ENCODE measurements around the gene CTIF. TPM values are rescaled to one million over a fixed set of nuclear protein-coding genes. Genes with fewer than 3 reads are reported as not detected.

Gene CTIF
- total RNA-seq, 6 donors from 2014 or later: 32.1 to 62.4 (median 47.8) TPM

GRCh38 chr18:48514786-48515185, 24.0 kb upstream of the CTIF start:
- Histone ChIP-seq H3K27me3 (no peaks in the 10 kb centered on the region), H3K36me3 (no peaks in the 10 kb centered on the region), H3K4me3 (no peak overlapping the region), H3K27ac (no peak overlapping the region), H3K9me3 (no peaks in the 10 kb centered on the region), H3K4me1 (no peaks in the 10 kb centered on the region)
- 87 to 88% methylated on average over 10 to 11 of the region's 11 CpGs for WGBS, 2 donors
- no peak for ATAC-seq (ENCODE audit: low FRiP score in 2 of 2)
- DNase-seq: peak in 1 of 2 donors; percentile 34
- TF ChIP-seq EP300 (IDR thresholded peaks at IDR 0.05) (no peak), POLR2AphosphoS5 (IDR thresholded peaks at IDR 0.05) (no peak), POLR2A (IDR thresholded peaks at IDR 0.05) (no peak)
- TF ChIP-seq, protein P1, sequence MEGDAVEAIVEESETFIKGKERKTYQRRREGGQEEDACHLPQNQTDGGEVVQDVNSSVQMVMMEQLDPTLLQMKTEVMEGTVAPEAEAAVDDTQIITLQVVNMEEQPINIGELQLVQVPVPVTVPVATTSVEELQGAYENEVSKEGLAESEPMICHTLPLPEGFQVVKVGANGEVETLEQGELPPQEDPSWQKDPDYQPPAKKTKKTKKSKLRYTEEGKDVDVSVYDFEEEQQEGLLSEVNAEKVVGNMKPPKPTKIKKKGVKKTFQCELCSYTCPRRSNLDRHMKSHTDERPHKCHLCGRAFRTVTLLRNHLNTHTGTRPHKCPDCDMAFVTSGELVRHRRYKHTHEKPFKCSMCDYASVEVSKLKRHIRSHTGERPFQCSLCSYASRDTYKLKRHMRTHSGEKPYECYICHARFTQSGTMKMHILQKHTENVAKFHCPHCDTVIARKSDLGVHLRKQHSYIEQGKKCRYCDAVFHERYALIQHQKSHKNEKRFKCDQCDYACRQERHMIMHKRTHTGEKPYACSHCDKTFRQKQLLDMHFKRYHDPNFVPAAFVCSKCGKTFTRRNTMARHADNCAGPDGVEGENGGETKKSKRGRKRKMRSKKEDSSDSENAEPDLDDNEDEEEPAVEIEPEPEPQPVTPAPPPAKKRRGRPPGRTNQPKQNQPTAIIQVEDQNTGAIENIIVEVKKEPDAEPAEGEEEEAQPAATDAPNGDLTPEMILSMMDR (IDR thresholded peaks at IDR 0.05): no peak

DNA sequence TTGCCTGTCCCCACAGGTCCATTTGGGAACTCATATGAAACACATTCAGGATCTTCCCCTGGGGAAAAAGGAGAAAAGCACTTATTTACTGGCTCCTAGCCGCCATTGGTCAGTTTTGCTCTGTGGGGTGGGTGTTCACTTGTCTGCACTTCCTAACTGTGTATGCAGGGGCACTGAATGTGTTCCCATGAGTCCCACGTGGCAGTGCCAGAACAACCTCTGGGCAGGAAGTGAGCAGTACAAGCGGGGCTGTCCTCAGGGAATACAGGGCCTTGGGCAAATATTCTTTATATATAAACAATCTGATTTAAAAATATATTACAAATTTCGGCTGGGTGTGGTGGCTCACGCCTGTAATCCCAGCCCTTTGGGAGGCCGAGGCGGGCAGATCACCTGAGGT, 21.8 kb upstream of the CTIF start:
- Histone ChIP-seq H3K9me3 (no peaks in the 10 kb centered on the region), H3K27ac (no peak overlapping the region), H3K4me1 (no peaks in the 10 kb centered on the region), H3K4me3 (no peak overlapping the region), H3K27me3 (no peaks in the 10 kb centered on the region), H3K36me3 (no peaks in the 10 kb centered on the region)
- TF ChIP-seq, protein P1 (IDR thresholded peaks at IDR 0.05): no peak
- TF ChIP-seq POLR2AphosphoS5 (IDR thresholded peaks at IDR 0.05) (no peak), EP300 (IDR thresholded peaks at IDR 0.05) (no peak), POLR2A (IDR thresholded peaks at IDR 0.05) (no peak)
- no peak for DNase-seq
- no peak for ATAC-seq (ENCODE audit: low FRiP score in 2 of 2)
- 82 to 94% methylated on average over 7 of the region's 7 CpGs for WGBS, 2 donors

GRCh38 chr18:48519431-48520100, 19.3 kb upstream of the CTIF start:
- DNase-seq (no peak), ATAC-seq (ENCODE audit: low FRiP score in 2 of 2) (no peak)
- Histone ChIP-seq H3K36me3 (no peaks in the 10 kb centered on the region), H3K4me3 (no peak overlapping the region), H3K27me3 (no peaks in the 10 kb centered on the region), H3K27ac (no peak overlapping the region), H3K9me3 (no peaks in the 10 kb centered on the region), H3K4me1 (no peaks in the 10 kb centered on the region)
- TF ChIP-seq EP300 (IDR thresholded peaks at IDR 0.05): no peak
- TF ChIP-seq POLR2AphosphoS5 (IDR thresholded peaks at IDR 0.05): no peak
- WGBS, 2 donors: 74 to 78% methylated on average over 5 of the region's 5 CpGs

DNA sequence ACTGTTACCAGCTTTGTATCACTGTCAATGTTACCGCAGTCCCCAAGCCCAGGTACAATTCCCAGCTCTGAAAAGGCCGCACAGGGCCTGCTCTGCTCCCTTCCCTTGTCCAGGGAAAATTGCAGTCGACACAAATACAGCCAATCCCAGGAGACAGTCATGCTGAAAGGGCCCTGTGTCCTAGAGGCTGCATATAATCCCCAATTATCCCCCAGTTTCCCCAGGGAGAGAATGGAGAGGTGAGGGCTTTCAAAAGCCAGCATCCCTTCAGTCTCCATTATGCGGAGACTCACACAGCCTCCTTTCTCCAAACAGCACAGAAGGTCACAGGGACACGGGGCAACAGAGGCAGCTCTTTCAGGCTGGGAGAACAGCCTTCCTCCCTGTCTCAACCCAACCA, 17.1 kb upstream of the CTIF start:
- Histone ChIP-seq H3K4me3 (no peak overlapping the region), H3K4me1 (no peaks in the 10 kb centered on the region), H3K36me3 (no peaks in the 10 kb centered on the region), H3K27ac (no peak overlapping the region), H3K27me3 (no peaks in the 10 kb centered on the region), H3K9me3 (no peaks in the 10 kb centered on the region)
- no peak for DNase-seq
- WGBS, 2 donors: 82 to 91% methylated on average over 3 to 5 of the region's 5 CpGs
- no peak for ATAC-seq (ENCODE audit: low FRiP score in 2 of 2)
- TF ChIP-seq, protein P1 (IDR thresholded peaks at IDR 0.05): no peak

DNA sequence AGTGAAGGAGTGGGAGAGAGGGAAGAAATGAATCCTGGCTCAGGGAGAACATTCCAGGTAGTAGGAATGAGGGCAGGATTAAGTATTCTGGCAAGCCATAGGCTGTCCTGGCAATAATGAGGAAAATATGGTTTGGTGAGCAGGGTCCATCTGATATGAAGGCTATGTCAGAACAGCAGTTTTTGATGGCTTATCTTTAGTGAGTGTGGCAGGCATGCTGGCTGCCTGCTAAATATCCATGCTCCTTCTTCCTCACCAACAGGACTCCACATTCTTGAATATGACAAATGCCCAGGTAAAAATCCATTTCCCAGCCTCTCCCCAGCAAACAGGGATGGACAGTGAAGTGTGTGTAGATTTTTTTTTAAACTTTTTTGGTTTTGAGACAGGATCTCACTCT, 13.2 kb upstream of the CTIF start:
- no peak for TF ChIP-seq POLR2A (IDR thresholded peaks at IDR 0.05)
- TF ChIP-seq POLR2AphosphoS5 (IDR thresholded peaks at IDR 0.05): no peak
- no peak for TF ChIP-seq EP300 (IDR thresholded peaks at IDR 0.05)
- TF ChIP-seq, protein P1 (IDR thresholded peaks at IDR 0.05): no peak
- H3K27me3 ChIP-seq: no peaks in the 10 kb centered on the region
- no peak overlapping the region for H3K27ac ChIP-seq
- no peak for DNase-seq
- no peaks in the 10 kb centered on the region for H3K4me1 ChIP-seq
- H3K36me3 ChIP-seq: no peaks in the 10 kb centered on the region
- no peak for ATAC-seq (ENCODE audit: low FRiP score in 2 of 2)
- H3K4me3 ChIP-seq: no peak overlapping the region
- H3K9me3 ChIP-seq: no peaks in the 10 kb centered on the region
